Omental fat pad (tissue), 4 donors: ENCODE results near the gene C12orf56. TPM values are rescaled to one million over a fixed set of nuclear protein-coding genes. Genes with fewer than 3 reads are reported as not detected.
"Not testable (repeated sequence)": the region's sequence is repeated elsewhere in the genome, so short reads cannot be mapped to it uniquely, and the experiment has no call there.

ENCODE experiments used
- ATAC-seq: fragments of 150-250 bp; one replicate; pipeline ENCODE4 v1.9.1; 2016; ENCODE audit warnings: mild to moderate bottlenecking, moderate library complexity; ENCODE audit not compliant: low FRiP score
- DNase-seq: peaks from one replicate; pipeline ENCODE4 v3.0.0-alpha.2; 2019; ENCODE audit warnings: low spot score
- total RNA-seq, 4 donors: library from RNA; depleted of rRNA; stranded (reverse); fragments of >200 nt; gene quantifications; one replicate each; pipeline ENCODE4 v1.1.0, GENCODE V29; 2016
- TF ChIP-seq, protein P1 (sequence below), 3 donors: fragments of 450-650 bp; IDR thresholded peaks; one replicate each; pipeline ENCODE4 v1.5.1; 2016 to 2017; ENCODE audit warnings: antibody characterized with exemption in 3 of 3, mild to moderate bottlenecking in 3 of 3, moderate library complexity in 2 of 3

Gene C12orf56
- total RNA-seq, 4 donors from 2014 or later = not detected

- ATAC-seq (no peak), DNase-seq (no peak)
- TF ChIP-seq, protein P1, sequence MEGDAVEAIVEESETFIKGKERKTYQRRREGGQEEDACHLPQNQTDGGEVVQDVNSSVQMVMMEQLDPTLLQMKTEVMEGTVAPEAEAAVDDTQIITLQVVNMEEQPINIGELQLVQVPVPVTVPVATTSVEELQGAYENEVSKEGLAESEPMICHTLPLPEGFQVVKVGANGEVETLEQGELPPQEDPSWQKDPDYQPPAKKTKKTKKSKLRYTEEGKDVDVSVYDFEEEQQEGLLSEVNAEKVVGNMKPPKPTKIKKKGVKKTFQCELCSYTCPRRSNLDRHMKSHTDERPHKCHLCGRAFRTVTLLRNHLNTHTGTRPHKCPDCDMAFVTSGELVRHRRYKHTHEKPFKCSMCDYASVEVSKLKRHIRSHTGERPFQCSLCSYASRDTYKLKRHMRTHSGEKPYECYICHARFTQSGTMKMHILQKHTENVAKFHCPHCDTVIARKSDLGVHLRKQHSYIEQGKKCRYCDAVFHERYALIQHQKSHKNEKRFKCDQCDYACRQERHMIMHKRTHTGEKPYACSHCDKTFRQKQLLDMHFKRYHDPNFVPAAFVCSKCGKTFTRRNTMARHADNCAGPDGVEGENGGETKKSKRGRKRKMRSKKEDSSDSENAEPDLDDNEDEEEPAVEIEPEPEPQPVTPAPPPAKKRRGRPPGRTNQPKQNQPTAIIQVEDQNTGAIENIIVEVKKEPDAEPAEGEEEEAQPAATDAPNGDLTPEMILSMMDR (IDR thresholded peaks at IDR 0.05) = no peak
Observed at GRCh38 chr12:64389154-64389553, 1.4 kb downstream of the C12orf56 start.

- TF ChIP-seq, protein P1 (IDR thresholded peaks at IDR 0.05) = no peak
- DNase-seq = no peak
- no peak for ATAC-seq
Observed at GRCh38 chr12:64387197-64387816, 3.3 kb downstream of the C12orf56 start.

- no peak for ATAC-seq
- TF ChIP-seq, protein P1 (IDR thresholded peaks at IDR 0.05) = no peak
- DNase-seq = no peak
Observed at GRCh38 chr12:64385468-64385867, 5.1 kb downstream of the C12orf56 start.

GRCh38 chr12:64385019-64385418 lies 5.5 kb downstream of the C12orf56 start:
- no peak for ATAC-seq
- TF ChIP-seq, protein P1 (IDR thresholded peaks at IDR 0.05) = no peak
- no peak for DNase-seq

- TF ChIP-seq, protein P1 (IDR thresholded peaks at IDR 0.05) = no peak
- ATAC-seq = no peak
Observed at GRCh38 chr12:64383675-64384074, 6.9 kb downstream of the C12orf56 start.

DNA sequence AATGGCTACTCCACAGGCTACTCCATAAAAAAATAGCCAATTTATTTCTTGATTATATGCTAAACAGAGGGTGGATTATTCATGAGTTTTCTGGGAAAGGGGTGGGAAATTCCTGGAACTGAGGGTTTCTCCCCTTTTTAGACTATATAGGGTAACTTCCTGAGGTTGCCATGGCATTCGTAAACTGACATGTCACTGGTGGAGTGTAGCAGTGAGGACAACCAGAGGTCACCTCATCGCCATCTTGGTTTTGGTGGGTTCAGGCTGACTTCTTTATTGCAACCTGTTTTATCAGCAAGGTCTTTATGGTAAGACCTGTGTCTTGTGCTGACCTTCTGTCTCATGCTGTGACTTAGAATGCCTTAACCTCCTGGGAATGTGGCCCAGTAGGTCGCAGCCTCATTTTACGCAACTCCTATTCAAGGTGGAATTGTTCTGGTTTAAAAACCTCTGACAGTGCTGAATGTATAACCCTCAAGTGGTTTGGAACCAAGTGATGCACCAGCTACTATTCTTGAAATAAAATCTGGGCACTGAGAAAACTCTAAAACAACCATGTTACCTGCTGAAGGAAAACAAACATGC lies 27.7 kb downstream of the C12orf56 start:
- TF ChIP-seq, protein P1 (IDR thresholded peaks at IDR 0.05) = no peak
- no peak for ATAC-seq
- DNase-seq = no peak

More at GRCh38 chr12:64383675-64384074, 6.9 kb downstream of the C12orf56 start:
- DNase-seq = no peak

DNA sequence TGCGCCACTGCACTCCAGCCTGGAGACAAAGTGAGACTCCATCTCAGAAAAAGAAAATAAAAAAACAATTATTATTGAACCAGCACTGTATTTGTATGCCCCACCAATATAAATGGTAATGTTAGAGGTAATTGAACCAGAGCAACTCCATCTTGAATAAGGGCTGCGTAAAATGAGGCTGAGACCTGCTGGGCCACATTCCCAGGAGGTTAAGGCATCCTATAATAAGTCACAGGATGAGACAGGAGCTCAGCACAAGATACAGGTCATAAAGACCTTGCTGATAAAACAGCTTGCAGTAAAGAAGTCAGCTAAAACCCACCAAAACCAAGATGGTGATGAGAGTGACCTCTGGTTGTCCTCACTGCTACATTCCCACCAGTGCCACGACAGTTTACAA lies 29.4 kb downstream of the C12orf56 start:
- not testable (repeated sequence) for ATAC-seq, DNase-seq

DNA sequence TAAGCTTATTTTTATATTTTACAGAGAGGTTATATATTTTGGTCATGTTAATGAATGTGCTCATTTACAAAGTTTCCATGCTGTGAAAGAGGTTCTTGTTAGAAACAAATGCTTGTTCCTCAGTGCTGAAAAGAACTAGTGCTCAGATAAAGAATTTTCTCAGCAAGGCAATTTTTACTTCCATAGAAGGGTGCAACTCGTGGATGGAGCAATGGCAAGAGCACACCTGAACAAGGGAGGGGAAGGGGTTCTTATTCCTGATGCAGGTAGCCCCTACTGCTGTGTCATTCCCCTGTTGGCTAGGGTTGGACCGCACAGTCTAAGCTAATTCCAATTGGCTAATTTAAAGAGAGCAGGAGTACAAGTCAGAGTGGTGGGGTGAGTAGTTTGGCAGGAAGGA lies 34.3 kb downstream of the C12orf56 start:
- not testable (repeated sequence) for DNase-seq, ATAC-seq
